Ovary (tissue), 3 donors: ENCODE data around the gene GPS2.

Experiments
- POLR2A ChIP-seq: fragments of 450-650 bp; IDR thresholded peaks from one replicate; pipeline ENCODE4 v1.6.1; 2017; ENCODE audit warnings: antibody characterized with exemption, mild to moderate bottlenecking, moderate library complexity
- TF ChIP-seq, protein P1 (sequence below), 3 donors: fragments of 450-650 bp in 2 of 3; fragments of 200-600 bp in 1 of 3; IDR thresholded peaks; one replicate each; pipeline versions ENCODE4 v1.5.1 to v1.8.0; 2016 to 2022; ENCODE audit warnings: antibody characterized with exemption in 3 of 3, mild to moderate bottlenecking in 1 of 3
- donor health status: DM: no; HTN: no; CAD: no.

DNA sequence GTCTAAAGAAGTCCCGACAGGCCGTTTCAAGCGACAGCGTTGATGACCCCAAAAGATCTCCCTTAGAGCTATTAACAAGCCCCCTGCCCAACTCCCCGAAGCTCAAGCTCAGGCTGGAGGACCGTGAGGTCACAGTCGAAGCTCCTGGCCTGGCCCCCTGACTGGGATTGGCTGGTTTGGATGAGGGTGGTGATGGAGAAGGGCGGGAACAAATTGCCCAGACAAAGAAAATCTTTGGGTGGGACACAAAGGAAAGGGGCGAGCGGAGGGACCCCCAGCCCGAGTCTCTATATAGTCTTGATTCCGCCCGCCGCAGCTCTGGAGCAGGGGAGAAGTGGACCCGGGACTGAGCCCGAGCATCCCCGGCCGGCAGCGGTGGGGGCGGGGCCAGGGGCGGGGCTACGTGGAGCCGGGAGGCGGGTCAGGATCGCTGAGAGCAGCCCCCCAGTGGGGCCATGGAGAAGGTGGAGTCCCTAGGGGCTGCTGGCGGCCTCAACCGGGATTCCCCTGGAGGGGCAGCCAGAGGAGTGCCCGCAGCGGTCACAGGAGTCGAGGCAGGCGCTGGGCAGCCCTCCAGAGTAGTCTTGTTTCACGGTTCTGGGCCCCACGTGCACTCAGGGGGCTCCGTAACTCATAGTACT lies 15.0 kb upstream of the GPS2 start:
- TF ChIP-seq, protein P1, sequence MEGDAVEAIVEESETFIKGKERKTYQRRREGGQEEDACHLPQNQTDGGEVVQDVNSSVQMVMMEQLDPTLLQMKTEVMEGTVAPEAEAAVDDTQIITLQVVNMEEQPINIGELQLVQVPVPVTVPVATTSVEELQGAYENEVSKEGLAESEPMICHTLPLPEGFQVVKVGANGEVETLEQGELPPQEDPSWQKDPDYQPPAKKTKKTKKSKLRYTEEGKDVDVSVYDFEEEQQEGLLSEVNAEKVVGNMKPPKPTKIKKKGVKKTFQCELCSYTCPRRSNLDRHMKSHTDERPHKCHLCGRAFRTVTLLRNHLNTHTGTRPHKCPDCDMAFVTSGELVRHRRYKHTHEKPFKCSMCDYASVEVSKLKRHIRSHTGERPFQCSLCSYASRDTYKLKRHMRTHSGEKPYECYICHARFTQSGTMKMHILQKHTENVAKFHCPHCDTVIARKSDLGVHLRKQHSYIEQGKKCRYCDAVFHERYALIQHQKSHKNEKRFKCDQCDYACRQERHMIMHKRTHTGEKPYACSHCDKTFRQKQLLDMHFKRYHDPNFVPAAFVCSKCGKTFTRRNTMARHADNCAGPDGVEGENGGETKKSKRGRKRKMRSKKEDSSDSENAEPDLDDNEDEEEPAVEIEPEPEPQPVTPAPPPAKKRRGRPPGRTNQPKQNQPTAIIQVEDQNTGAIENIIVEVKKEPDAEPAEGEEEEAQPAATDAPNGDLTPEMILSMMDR (IDR thresholded peaks at IDR 0.05): no peak
- TF ChIP-seq POLR2A: no peak
